NB4 (cell line): ENCODE measurements around the gene GBGT1.

Experiments
- TF ChIP-seq, protein P1 (sequence below): IDR thresholded peaks from one replicate; pipeline ENCODE4 v1.5.1; 2012; ENCODE audit warnings: low read depth, low read length
- TF ChIP-seq, protein P2 (sequence below): IDR thresholded peaks from 2 replicates; pipeline ENCODE4 v1.6.1; 2011; ENCODE audit warnings: low read depth, low read length

- TF ChIP-seq, protein P1, sequence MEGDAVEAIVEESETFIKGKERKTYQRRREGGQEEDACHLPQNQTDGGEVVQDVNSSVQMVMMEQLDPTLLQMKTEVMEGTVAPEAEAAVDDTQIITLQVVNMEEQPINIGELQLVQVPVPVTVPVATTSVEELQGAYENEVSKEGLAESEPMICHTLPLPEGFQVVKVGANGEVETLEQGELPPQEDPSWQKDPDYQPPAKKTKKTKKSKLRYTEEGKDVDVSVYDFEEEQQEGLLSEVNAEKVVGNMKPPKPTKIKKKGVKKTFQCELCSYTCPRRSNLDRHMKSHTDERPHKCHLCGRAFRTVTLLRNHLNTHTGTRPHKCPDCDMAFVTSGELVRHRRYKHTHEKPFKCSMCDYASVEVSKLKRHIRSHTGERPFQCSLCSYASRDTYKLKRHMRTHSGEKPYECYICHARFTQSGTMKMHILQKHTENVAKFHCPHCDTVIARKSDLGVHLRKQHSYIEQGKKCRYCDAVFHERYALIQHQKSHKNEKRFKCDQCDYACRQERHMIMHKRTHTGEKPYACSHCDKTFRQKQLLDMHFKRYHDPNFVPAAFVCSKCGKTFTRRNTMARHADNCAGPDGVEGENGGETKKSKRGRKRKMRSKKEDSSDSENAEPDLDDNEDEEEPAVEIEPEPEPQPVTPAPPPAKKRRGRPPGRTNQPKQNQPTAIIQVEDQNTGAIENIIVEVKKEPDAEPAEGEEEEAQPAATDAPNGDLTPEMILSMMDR: no peak
- TF ChIP-seq, protein P2, sequence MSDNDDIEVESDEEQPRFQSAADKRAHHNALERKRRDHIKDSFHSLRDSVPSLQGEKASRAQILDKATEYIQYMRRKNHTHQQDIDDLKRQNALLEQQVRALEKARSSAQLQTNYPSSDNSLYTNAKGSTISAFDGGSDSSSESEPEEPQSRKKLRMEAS: no peak
Measured at GRCh38 chr9:133107961-133108793, 55.5 kb downstream of the GBGT1 start.
